Measurements from ENCODE around the gene GBP2.
A peak's percentile ranks its signal among the peaks of the same experiment; 100 is the strongest.
"Not testable (repeated sequence)": the region's sequence is repeated elsewhere in the genome, so short reads cannot be mapped to it uniquely, and the experiment has no call there.

Gene GBP2

GRCh38 chr1:89126602-89127565 is 970 bp upstream of the GBP2 start:
- not testable (repeated sequence) for DNase-seq (ENCODE audit: low spot score)

- no peak for DNase-seq (ENCODE audit: low spot score)
Observed at GRCh38 chr1:89125240-89125912, 538 bp downstream of the GBP2 start.

- DNase-seq (ENCODE audit: low spot score), result no peak
Observed at GRCh38 chr1:89121641-89122040, 4.3 kb downstream of the GBP2 start.

GRCh38 chr1:89114662-89115061 is 11.3 kb downstream of the GBP2 start:
- DNase-seq (ENCODE audit: low spot score), result no peak

GRCh38 chr1:89112871-89113613 is 12.9 kb downstream of the GBP2 start:
- DNase-seq (ENCODE audit: low spot score), result no peak

GRCh38 chr1:89104687-89105086 is 21.2 kb downstream of the GBP2 start:
- no peak for DNase-seq (ENCODE audit: low spot score)

GRCh38 chr1:89104147-89104546 is 21.8 kb downstream of the GBP2 start:
- no peak for DNase-seq (ENCODE audit: low spot score)

GRCh38 chr1:89102021-89102420 is 23.9 kb downstream of the GBP2 start:
- no peak for DNase-seq (ENCODE audit: low spot score)

- DNase-seq (ENCODE audit: low spot score), result no peak
Observed at GRCh38 chr1:89100412-89100811, 25.5 kb downstream of the GBP2 start.

- DNase-seq (ENCODE audit: low spot score), result no peak
Observed at GRCh38 chr1:89098857-89099256, 27.1 kb downstream of the GBP2 start.

- no peak for DNase-seq (ENCODE audit: low spot score)
Observed at GRCh38 chr1:89095737-89096136, 30.2 kb downstream of the GBP2 start.

- no peak for DNase-seq (ENCODE audit: low spot score)
Observed at GRCh38 chr1:89089962-89090361, 36.0 kb downstream of the GBP2 start.

GRCh38 chr1:89088572-89088971 is 37.3 kb downstream of the GBP2 start:
- DNase-seq (ENCODE audit: low spot score), result no peak

- no peak for DNase-seq (ENCODE audit: low spot score)
Observed at GRCh38 chr1:89087241-89087640, 38.7 kb downstream of the GBP2 start.

- peak; percentile 31 for DNase-seq (ENCODE audit: low spot score)
Observed at GRCh38 chr1:89085781-89086180, 40.1 kb downstream of the GBP2 start.

GRCh38 chr1:89081005-89081404 is 44.9 kb downstream of the GBP2 start:
- no peak for DNase-seq (ENCODE audit: low spot score)

GRCh38 chr1:89080068-89080467 is 45.8 kb downstream of the GBP2 start:
- DNase-seq (ENCODE audit: low spot score), result not testable (repeated sequence)

GRCh38 chr1:89072466-89073065 is 53.3 kb downstream of the GBP2 start:
- DNase-seq (ENCODE audit: low spot score), result not testable (repeated sequence)

GRCh38 chr1:89070509-89070908 is 55.4 kb downstream of the GBP2 start:
- DNase-seq (ENCODE audit: low spot score), result no peak

- no peak for DNase-seq (ENCODE audit: low spot score)
Observed at GRCh38 chr1:89069951-89070350, 56.0 kb downstream of the GBP2 start.

GRCh38 chr1:89068291-89068690 is 57.6 kb downstream of the GBP2 start:
- DNase-seq (ENCODE audit: low spot score), result no peak
